NK-92 (cell line): ENCODE results near the gene TTC28.

Experiments used
- DNase-seq: peaks from one replicate; lab custom pipeline; 2025; ENCODE audit not compliant: unreplicated experiment; lab: John Stamatoyannopoulos, UW

Gene TTC28

DNA sequence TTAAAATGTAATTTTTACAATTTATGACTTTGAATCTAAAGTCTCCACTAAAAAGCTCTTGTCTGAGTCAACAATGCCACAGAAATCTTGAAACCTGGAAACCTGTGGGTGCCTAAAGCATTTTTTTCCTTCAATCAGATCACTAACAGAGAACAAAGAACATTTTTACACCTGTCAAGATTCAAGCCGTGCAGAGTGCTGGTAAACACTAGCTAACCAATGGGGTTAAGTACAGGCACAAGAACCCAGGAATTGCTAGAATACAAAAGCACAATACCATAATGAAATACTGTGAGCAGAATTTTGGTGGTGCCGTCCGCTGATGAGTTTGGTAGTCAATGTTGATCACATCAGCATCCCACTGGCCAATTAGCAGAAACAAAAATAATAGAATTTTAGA is 380.3 kb downstream of the TTC28 start:
- no peak for DNase-seq

DNA sequence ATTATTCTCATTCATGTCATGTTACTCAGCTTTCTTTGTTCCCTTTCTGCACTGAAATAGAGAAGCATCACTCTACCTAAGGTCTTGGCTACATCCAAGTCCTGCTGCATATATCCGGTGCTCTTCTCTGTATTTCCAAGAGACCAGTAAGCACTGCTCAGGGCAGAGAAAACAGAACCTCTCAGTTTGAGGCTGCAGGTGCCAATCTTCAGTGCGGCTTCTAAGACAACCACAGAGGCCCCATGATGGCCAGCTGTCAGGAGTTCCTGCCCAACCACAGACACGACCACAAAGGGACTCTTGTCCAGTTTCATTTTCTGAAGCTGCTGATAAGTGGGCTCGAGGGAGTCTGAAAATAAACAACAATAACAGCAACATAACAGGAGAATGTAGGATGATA is 382.1 kb downstream of the TTC28 start:
- DNase-seq, result no peak

DNA sequence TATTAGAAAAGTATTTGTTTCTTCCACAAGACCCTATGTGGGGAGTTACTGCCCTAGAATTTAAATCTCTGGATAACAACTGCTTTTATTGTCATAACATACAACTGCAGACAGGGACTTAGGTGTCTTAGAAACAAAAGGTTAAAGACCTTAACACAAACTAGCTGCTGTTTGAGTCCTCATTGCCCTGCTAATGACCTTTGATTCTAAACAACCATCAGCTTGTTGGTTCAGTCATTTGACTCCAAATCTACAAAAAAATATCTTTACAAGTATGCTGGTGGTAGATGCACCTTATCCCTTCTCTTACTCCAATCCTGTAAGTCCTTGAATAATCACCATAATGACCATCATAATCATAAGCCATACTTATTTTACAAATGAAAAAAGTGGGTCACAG is 383.2 kb downstream of the TTC28 start:
- no peak for DNase-seq

DNA sequence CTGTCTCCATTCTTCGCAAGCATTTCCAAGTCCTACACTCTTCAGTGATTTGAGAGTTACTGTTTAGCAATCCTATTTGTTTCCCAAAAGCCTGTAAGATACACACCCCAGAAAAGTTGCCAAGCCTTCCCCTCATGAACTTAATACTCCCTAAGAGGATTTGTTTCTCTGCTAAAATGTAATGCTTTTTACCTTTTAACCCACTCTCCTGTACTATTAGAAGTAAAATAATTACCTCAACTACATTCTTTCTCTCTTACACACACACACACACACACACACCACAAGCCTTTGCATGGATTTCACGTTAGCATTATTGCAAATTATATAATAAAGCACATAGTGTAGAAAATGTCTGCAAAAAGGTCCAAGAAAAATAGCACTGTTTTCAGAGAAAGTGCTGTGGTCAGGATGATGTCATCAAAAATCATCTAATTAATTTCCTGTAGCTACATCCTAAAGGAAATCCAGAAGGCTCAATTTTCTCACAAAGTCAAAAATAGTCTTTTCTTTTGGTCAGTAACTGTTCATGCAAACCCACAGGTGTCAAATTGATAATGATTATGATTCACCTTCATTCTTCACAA is 396.5 kb downstream of the TTC28 start:
- DNase-seq, result no peak

DNA sequence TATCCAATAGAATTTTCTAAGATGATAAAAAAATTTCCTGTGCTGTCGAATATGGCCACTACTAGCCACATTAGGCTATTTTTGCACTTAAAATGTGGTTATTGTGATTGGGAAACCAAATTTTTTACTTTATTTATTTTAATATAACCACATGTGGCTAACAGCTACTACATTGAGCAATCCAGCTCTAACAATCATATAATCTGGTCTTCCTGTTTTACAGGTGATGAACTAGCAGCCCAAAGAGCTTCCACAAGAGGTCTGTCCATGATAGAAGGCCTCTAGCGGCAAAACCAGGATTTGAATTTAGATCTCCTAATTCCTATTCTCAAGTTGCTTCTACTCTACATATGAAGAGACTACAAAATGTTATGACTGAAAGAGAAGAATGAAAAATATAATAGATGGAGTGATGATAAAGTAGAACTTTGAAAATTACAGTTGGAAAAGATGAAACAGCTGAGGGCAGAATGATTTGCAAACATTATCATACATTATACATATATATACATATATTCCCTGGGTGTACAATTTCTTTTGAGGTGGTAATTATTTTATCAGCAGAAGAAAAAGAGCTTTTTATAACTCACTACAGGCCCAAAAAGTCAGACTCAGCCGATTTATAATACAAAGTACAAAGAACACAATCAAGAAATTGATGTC is 397.1 kb downstream of the TTC28 start:
- no peak for DNase-seq

DNA sequence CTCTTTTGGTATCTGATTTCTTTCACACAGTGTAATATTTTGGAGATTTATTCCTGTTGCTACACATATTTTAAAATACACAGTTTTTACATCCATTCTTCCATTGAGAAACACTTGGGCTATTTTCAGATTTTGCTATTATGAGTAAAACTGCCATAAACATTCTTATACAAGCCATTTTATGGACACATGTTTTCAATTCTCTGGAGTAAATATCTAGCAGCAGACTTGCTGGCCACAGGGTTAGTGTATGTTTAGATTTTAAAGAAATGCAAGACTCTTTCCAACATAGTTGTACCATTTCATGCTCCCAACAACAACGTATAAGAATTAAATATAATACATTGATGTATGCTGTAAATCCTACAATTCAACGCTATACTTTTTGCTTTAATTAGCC is 399.8 kb downstream of the TTC28 start:
- DNase-seq, result no peak

DNA sequence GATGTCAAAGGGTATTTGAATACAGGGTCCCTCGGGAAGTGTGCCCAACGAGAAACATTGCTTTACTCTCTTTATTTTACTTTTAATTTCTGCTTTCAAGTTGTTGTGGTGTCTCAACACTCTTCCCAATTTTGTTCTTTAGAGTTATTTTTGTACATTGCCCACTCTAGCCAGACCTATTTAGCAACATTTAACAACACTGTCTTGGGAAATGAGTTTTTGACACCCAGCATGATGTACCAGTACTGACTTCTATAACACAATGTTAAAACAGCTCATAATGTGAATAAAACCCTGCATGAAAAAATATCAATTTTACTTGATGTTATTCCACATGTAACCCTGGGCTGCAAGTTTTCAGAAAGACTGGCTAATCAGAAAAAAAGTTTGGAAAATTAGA is 410.4 kb downstream of the TTC28 start:
- no peak for DNase-seq

DNA sequence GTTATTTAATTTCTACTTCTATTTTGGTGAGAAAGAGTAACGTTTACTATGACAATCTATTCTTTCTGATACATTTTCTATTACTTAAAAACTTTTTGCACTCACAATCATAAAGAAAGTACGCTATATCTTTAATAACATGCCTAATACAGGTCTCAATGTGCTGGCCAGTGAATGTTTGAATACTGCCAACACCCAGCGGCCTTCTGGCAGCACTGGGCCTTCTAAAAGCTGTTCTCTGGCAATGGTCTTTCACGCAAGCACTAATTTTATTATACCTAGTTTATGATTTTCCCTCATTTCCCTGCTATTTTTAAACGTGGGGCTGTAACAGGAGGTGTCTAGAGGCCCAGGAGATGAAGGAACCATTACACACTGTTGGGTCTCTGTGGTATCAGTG is 410.8 kb downstream of the TTC28 start:
- no peak for DNase-seq

DNA sequence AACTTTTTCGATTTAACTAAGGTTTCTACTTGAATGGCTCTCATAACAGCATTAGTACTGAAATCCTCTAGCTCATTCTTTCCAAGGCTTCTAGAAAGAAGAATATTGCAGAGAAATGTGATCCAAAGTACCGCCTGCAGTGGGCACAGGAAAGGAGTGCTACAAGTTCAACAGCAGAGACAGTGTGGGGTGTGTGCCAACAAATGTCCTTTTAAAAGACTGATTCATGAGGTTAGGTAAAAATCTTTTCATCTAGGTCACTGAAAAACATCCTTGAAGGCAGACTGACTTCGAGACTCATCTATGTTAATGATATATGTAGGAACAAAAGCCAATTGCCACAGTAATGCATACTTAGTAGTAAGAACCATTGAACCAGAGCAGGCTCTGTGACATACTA is 411.5 kb downstream of the TTC28 start:
- DNase-seq, result no peak

DNA sequence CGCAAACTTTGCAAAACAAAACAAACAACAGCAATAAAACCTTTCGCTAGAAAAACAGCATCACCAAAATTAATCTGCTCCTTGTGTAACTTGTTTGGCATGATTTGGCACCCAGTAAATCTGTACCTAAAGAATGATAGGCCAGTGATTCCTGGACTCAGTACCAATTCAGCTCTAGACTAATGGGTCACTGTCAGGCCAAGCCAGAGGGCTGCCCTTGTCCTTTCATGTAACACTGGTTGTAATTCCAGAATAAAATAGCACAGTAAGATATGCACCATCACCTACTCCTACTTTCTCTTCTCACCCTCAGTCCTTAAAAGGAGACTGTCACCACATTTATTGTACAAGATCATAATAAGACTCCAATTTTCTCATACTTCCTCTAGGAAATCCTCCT is 419.0 kb downstream of the TTC28 start:
- DNase-seq, result no peak

DNA sequence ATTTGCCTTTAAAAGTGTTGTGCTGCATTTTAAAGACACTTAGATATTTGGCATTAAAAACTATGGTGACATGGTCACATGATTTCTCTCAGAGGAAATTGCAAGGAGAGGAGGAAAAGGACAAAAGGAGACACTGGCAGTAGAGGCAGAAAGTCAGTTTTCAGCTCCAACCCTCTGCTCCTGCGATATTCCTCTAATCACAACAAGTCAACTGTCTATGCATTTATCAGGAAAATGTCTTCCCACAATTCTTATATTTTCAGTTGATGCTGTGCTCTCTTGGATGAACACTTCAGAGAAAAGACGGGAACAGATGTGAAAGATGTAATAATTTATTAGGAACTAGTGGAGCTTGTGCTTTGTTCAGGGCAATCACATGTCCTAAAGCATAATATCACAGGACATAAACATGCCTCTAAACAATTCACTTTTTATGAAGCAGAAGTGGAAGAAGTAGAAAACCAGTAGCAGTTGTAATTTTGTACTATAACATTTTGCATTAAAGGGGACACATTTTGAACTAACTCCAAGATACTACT is 419.8 kb downstream of the TTC28 start:
- no peak for DNase-seq

DNA sequence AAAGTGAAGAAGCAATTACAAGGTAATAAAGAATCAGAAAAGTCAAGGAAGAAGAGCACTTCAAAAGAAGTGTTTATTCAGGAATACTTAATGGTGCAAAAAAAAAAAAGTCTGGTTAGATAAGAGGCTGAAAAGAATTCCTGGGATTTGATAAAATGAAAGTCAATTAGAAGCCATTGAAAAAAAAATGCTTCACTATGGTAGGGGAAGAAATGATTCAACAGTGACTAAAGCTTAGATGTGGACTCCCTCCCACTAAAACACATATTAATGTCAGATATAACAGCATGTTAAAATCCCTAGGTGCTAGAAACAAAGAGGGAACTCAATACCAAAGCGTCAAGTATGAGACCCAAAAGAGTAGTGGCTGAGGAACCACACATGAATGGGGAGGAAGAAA is 425.2 kb downstream of the TTC28 start:
- no peak for DNase-seq

DNA sequence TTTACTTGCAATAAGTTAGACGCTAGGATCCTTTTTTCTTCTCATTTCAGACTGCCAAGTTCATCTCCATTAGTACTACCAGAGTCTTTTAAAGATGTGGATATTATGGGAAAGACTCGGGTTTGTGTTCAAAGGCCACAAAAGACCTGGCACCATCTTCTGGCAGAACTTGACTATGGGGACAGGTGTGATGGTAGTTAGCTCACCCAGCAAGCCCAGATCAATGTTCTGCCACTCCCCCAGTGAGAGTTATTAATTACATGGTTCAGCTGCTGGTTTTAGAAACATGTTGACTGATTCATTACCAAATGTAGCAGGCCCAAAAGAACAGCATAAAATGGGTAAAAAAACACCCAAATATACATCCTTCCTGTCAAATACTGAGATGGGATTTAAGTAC is 427.1 kb downstream of the TTC28 start:
- no peak for DNase-seq

DNA sequence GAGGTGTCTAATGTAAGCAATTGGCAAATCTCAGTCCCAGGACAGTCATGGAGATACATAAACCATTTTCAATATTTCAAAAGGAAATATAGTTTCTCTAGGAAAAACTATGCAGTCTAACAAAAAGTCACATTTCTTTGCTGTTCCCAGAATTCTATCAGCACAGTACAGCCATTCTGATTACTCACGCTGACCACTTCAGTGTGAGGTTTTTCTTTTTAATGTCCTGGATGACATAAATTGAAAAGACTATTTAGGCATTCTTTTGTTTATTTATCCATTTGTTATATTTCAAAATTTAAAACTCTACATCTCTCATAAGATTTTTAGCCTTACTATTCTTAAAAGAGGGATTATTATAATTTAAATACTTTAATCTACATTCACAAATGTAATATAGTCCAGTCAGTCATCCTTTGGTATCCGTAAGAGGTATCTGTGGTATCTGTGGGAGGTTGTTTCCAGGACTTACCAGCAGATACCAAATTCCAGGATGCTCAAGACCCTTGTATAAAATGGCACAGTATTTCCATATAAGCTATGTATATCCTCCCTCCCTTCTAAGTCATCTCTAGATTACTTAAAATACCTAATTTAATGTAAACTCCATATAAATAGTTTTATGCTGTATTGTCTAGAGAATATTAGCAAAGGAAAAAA is 429.5 kb downstream of the TTC28 start:
- no peak for DNase-seq

DNA sequence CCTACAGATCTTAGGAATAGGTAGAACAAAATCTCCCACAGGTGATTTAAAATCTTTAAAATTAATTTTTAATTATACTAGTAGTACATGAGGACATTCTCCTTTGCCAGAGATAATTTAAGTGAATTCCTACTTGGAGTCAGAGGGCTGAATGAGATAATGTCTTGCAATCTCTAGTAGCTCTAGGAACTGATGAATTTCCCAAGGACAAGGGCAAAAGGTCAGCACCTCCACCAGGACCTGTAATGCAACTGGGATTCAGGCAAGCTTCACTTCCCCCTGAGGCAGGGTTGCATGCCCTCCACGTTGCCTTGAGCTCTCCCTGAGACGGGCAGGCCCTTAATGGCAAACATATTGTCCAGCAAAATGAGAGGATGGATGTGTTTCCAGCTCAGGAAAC is 430.2 kb downstream of the TTC28 start:
- DNase-seq, result no peak

DNA sequence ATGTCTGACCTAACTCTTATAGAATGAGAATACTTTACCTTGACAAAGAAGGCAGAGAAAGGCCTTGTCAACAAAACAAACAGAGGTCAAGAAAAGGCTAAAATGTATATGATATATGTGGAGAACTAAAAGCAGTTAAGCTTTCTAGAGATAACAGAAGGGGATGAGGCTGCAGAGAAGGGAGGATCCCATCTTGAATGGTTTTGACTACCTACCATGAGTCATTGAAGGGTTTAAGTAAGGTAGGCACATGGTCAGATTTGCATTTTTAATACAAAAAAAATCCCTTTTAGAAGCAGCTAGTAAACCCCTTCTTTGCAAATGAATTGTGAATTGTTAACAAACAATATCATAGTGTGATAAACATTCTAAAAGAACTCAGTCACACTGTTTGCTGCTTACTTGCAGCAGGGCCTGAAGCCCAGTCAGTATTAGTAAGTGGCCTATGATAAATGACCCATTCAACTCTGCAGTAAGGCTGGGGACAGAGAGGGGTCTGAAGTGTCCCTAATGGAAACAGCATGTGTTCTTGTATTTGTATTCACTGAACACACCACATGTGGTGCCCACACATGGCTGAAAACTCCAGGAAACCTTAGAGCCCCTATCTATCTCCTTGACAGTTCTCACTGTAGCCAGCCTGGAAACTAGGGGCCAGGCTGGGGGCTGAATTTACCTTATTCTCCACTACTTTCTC is 431.8 kb downstream of the TTC28 start:
- no peak for DNase-seq

DNA sequence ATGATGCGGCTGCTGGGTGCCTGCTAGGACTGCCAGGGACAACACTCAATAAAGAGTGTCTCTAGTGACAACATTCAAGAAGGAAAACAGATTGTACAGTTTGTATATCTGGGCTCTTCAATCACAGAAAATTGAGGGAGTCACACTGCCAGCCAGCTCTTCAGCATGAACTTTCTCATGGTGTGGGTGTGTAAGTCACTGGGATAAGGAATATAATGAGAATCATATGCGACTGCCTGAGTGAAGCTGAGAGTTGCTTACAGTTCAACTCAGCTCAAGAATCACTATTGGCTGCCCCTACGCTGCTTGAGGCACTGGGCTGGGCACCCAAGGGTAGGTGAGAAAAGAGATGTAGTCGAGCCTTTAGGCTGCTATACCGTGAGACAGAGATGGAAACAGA is 432.5 kb downstream of the TTC28 start:
- no peak for DNase-seq

DNA sequence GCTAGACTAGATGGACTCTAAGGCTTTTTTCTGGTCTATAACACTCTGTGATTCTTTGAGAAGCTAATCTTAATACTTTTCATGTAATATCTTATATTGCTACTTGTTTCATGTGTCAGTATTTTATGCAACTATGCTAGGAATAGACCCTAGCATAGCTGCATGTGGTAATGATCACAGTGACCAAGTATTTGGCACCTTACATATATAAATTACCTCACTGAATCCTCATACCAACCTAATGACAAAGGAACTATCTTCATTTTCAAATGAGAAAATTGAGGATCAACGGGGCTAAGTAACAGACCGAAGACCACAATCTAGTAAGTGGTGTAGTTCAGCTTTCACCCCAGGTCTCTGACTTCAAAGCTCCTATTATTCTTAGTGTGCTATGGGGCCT is 433.2 kb downstream of the TTC28 start:
- no peak for DNase-seq

DNA sequence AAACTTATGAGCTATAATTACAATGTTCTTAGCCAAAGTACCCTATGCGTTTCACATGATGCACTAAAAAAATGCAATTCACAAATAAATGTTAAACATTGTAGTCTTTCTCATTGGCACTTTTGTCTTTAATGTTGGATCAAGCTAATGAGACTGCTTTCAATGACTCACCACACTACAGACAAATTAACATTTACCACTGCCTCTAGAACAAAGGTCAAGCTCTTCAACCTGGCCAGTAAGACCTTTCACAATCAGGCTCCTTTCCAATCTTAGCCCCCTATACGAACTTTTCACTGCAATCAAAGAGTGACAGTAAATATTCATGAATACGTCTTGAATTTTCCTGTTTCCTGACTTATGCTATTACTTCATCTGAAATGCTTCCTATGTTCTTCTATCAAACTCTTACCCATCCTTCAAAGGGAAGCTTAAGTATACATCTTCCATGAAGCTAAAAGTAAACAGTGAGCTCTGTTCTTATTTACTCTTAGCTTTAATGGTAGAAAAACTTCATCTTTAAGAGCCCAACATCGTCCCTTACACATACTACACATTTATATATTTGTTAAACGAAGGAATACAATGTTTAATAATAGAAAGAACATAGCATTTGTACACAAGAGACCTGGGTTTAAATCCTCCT is 433.9 kb downstream of the TTC28 start:
- DNase-seq, result no peak

DNA sequence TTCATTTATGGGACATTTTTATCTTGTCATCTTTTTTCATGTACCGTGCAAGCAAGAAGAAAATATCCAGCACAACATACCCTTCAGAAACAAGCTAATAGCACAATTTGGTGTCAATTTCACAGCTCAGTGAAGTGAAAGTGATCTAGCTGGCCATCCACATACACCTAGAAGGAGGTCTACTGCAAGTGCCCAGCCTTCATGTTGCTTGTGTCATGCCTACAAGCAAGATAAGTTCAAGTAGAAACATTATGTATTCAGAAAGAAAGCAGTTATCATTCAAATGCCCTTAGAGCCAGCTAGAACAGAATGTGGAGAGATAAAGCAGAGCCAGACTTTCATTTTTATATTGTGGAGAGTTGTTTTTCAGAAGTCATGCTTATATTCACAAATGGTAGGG is 434.9 kb downstream of the TTC28 start:
- no peak for DNase-seq

DNA sequence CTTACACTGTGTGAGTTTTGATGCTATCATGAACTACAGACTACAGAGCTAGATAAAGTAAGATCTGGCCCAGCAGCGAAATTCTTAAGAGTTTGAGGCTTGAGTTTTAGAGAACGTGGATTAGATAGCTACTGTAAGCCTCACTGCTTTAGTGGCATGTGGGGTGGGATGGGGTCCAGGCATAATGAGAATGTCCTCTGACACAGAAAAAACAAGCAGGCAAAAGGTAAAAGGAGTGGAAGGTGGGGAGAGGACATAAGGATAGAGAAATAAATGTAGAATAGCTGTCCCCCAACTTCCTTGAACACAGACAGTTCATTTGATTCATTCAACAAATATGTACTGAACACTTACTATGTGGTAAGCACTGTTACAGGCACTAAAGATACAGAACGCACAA is 436.1 kb downstream of the TTC28 start:
- DNase-seq, result no peak
